Measurements from ENCODE around the gene MSGN1. TPM values are rescaled to one million over a fixed set of nuclear protein-coding genes. Genes with fewer than 3 reads are reported as not detected.

MSGN1 gene
- total RNA-seq, 1 experiment from 2014 or later = not detected

DNA sequence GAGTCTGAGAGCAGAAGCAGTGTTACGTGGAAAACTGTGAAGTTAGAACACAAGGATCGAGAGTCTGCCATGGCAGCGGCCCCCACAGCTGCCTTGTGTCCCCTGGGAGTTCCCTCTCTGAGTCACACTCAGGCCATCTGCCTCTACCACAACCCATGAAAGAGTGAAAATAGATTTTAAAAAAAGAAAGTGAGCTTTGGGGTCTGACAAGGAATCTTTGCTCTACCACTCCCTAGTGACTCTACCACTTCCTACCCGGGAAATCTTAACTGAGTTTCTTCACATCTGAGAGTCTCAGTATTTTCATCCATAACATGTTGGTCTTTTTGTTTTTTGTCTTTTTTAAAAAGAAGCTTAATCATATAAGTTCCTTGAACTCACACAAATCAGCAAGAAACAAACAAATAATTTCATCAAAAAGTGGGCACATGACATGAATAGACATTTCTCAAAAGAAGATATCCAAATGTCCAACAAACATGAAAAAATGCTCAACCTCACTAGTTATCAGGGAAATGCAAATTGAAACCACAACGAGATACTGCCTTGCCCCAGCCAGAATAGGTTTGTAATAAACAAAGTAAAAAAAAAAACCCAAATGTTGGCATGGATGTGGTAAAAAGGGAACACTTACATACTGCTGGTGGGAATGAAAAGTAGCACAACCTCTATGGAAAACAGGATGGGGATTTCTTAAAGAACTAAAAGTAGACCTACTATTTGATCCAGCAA, 2.4 kb upstream of the MSGN1 start:
- H3K27me3 ChIP-seq (replicated peaks; ENCODE audit: insufficient read depth, low read depth, low read length, poor library complexity) = no peaks in the 10 kb centered on the region
- H3K27ac ChIP-seq (ENCODE audit: low read depth, low read length, poor library complexity, severe bottlenecking) = peak overlapping the region; percentile 12
- POLR2A ChIA-PET (ENCODE audit: low non-redundant PET) = interaction anchor here (0.6 kb wide), 1 partner anchor 339 kb away, joined by 3 read pairs; no protein-coding TSS in a partner anchor
- CTCF ChIA-PET = no interaction called here
- no peak overlapping the region for H3K4me3 ChIP-seq (ENCODE audit: low read depth, low read length, poor library complexity, severe bottlenecking)
- TF ChIP-seq EZH2 (IDR thresholded peaks at IDR 0.05; ENCODE audit: borderline replicate concordance, low read depth, low read length, poor library complexity, severe bottlenecking) (no peak), CTCF (conservative IDR thresholded peaks at IDR 0.05; ENCODE audit: low read depth, low read length) (no peak)
- DNase-seq (ENCODE audit: low spot score) = peak; percentile 77
- H3K9me3 ChIP-seq (ENCODE audit: low read depth, low read length, poor library complexity, severe bottlenecking) = no peaks in the 10 kb centered on the region
- no TSS peak for BruUV-seq (replicated peaks)
- intact Hi-C loops (cut with micrococcal nuclease; ENCODE audit: unreplicated experiment) = no loop called here
- H3K36me3 ChIP-seq (ENCODE audit: insufficient read depth, low read length, poor library complexity, severe bottlenecking) = no peaks in the 10 kb centered on the region
- H3K4me1 ChIP-seq (ENCODE audit: insufficient read depth, low read length, poor library complexity, severe bottlenecking) = peaks cover 16% of the 10 kb centered on the region

GRCh38 chr2:17814601-17815000, 1.7 kb upstream of the MSGN1 start:
- POLR2A ChIA-PET (ENCODE audit: low non-redundant PET) = no interaction called here
- intact Hi-C loops (cut with micrococcal nuclease; ENCODE audit: unreplicated experiment) = no loop called here

GRCh38 chr2:17815468-17816184, 634 bp upstream of the MSGN1 start:
- Histone ChIP-seq H3K36me3 (ENCODE audit: insufficient read depth, low read length, poor library complexity, severe bottlenecking) (no peaks in the 10 kb centered on the region), H3K27me3 (replicated peaks; ENCODE audit: insufficient read depth, low read depth, low read length, poor library complexity) (no peaks in the 10 kb centered on the region), H3K27ac (ENCODE audit: low read depth, low read length, poor library complexity, severe bottlenecking) (no peak overlapping the region), H3K4me1 (ENCODE audit: insufficient read depth, low read length, poor library complexity, severe bottlenecking) (peaks cover 16% of the 10 kb centered on the region), H3K9me3 (ENCODE audit: low read depth, low read length, poor library complexity, severe bottlenecking) (no peaks in the 10 kb centered on the region), H3K4me3 (ENCODE audit: low read depth, low read length, poor library complexity, severe bottlenecking) (no peak overlapping the region)
- ChIA-PET POLR2A (ENCODE audit: low non-redundant PET) (no interaction called here), CTCF (no interaction called here)
- no peak for DNase-seq (ENCODE audit: low spot score)
- intact Hi-C loops (cut with micrococcal nuclease; ENCODE audit: unreplicated experiment) = no loop called here
- BruUV-seq (replicated peaks) = no TSS peak
- TF ChIP-seq EZH2 (IDR thresholded peaks at IDR 0.05; ENCODE audit: borderline replicate concordance, low read depth, low read length, poor library complexity, severe bottlenecking) = no peak
- no peak for TF ChIP-seq CTCF (conservative IDR thresholded peaks at IDR 0.05; ENCODE audit: low read depth, low read length)

More at GRCh38 chr2:17814601-17815000, 1.7 kb upstream of the MSGN1 start:
- Histone ChIP-seq H3K4me3 (ENCODE audit: low read depth, low read length, poor library complexity, severe bottlenecking) (no peak overlapping the region), H3K9me3 (ENCODE audit: low read depth, low read length, poor library complexity, severe bottlenecking) (no peaks in the 10 kb centered on the region), H3K27ac (ENCODE audit: low read depth, low read length, poor library complexity, severe bottlenecking) (no peak overlapping the region), H3K36me3 (ENCODE audit: insufficient read depth, low read length, poor library complexity, severe bottlenecking) (no peaks in the 10 kb centered on the region), H3K27me3 (replicated peaks; ENCODE audit: insufficient read depth, low read depth, low read length, poor library complexity) (no peaks in the 10 kb centered on the region), H3K4me1 (ENCODE audit: insufficient read depth, low read length, poor library complexity, severe bottlenecking) (peaks cover 16% of the 10 kb centered on the region)
- TF ChIP-seq EZH2 (IDR thresholded peaks at IDR 0.05; ENCODE audit: borderline replicate concordance, low read depth, low read length, poor library complexity, severe bottlenecking) (no peak), CTCF (conservative IDR thresholded peaks at IDR 0.05; ENCODE audit: low read depth, low read length) (no peak)
- CTCF ChIA-PET = no interaction called here
- no peak for DNase-seq (ENCODE audit: low spot score)
- no TSS peak for BruUV-seq (replicated peaks)

All from A673 (cell line).